Nephron (organoid): ENCODE data around the gene FGD3.

ENCODE experiments used
- H3K27ac Mint-ChIP-seq, 3 experiments: 2 replicates each; pipeline ENCODE4 v1.8.0; 2020; ENCODE audit warnings: mixed read lengths in 3 of 3, mild to moderate bottlenecking in 2 of 3, moderate library complexity in 1 of 3
- H3K27me3 Mint-ChIP-seq: 2 replicates; pipeline ENCODE4 v1.8.0; 2021; ENCODE audit warnings: low read depth, mild to moderate bottlenecking, moderate library complexity, mixed read lengths
- H3K36me3 Mint-ChIP-seq: 2 replicates; pipeline ENCODE4 v1.8.0; 2020; ENCODE audit warnings: low read depth, mixed read lengths
- H3K4me1 Mint-ChIP-seq: 2 replicates; pipeline ENCODE4 v1.8.0; 2020; ENCODE audit warnings: mixed read lengths
- H3K4me3 Mint-ChIP-seq, 3 experiments: 2 replicates each; pipeline ENCODE4 v1.8.0; 2020; ENCODE audit warnings: mild to moderate bottlenecking in 3 of 3, mixed read lengths in 3 of 3, moderate library complexity in 2 of 3
- H3K9me3 Mint-ChIP-seq: 2 replicates; pipeline ENCODE4 v1.8.0; 2020; ENCODE audit warnings: mixed read lengths
- CTCF ChIP-seq, 3 experiments: fragments of 200-600 bp; sonication (generic); IDR thresholded peaks; one replicate each; pipeline ENCODE4 v1.5.0; 2021; ENCODE audit warnings: antibody characterized with exemption in 3 of 3; ENCODE audit not compliant: unreplicated experiment in 3 of 3

The FGD3 gene

GRCh38 chr9:93065135-93065720 is 117.9 kb downstream of the FGD3 start:
- no peak overlapping the region for H3K4me3 Mint-ChIP-seq

GRCh38 chr9:93066978-93067603 is 119.8 kb downstream of the FGD3 start:
- Mint-ChIP-seq H3K36me3 (no peaks in the 10 kb centered on the region), H3K4me3 (no peak overlapping the region), H3K9me3 (no peaks in the 10 kb centered on the region), H3K27ac (no peak overlapping the region), H3K4me1 (peaks cover 15% of the 10 kb centered on the region), H3K27me3 (peaks cover 5% of the 10 kb centered on the region)
- TF ChIP-seq CTCF (IDR thresholded peaks at IDR 0.05; ENCODE audit: unreplicated experiment in 3 of 3), result no peak

More at GRCh38 chr9:93065135-93065720, 117.9 kb downstream of the FGD3 start:
- TF ChIP-seq CTCF (IDR thresholded peaks at IDR 0.05; ENCODE audit: unreplicated experiment in 3 of 3), result no peak
- H3K9me3 Mint-ChIP-seq, result no peaks in the 10 kb centered on the region
- H3K4me1 Mint-ChIP-seq, result peaks cover 25% of the 10 kb centered on the region
- peaks cover 13% of the 10 kb centered on the region for H3K27me3 Mint-ChIP-seq
- H3K36me3 Mint-ChIP-seq, result no peaks in the 10 kb centered on the region
- no peak overlapping the region for H3K27ac Mint-ChIP-seq

- no peaks in the 10 kb centered on the region for H3K27me3 Mint-ChIP-seq
- no peak for TF ChIP-seq CTCF (IDR thresholded peaks at IDR 0.05; ENCODE audit: unreplicated experiment in 3 of 3)
- H3K27ac Mint-ChIP-seq, result no peak overlapping the region
- no peaks in the 10 kb centered on the region for H3K36me3 Mint-ChIP-seq
- H3K4me1 Mint-ChIP-seq, result peaks cover 17% of the 10 kb centered on the region
- no peak overlapping the region for H3K4me3 Mint-ChIP-seq
- H3K9me3 Mint-ChIP-seq, result no peaks in the 10 kb centered on the region
Observed at GRCh38 chr9:93068956-93069355, 121.6 kb downstream of the FGD3 start.

GRCh38 chr9:93071464-93071863 is 124.1 kb downstream of the FGD3 start:
- H3K9me3 Mint-ChIP-seq, result no peaks in the 10 kb centered on the region
- no peaks in the 10 kb centered on the region for H3K36me3 Mint-ChIP-seq
- H3K4me1 Mint-ChIP-seq, result peaks cover 11% of the 10 kb centered on the region
- no peaks in the 10 kb centered on the region for H3K27me3 Mint-ChIP-seq
- no peak overlapping the region for H3K4me3 Mint-ChIP-seq
- TF ChIP-seq CTCF (IDR thresholded peaks at IDR 0.05; ENCODE audit: unreplicated experiment in 3 of 3), result no peak
- H3K27ac Mint-ChIP-seq, result no peak overlapping the region

GRCh38 chr9:93072383-93072795 is 125.1 kb downstream of the FGD3 start:
- peak overlapping the region in 2 of 3 experiments; percentile 76 to 78 for H3K27ac Mint-ChIP-seq
- H3K27me3 Mint-ChIP-seq, result no peaks in the 10 kb centered on the region
- H3K4me1 Mint-ChIP-seq, result peaks cover 15% of the 10 kb centered on the region
- no peak overlapping the region for H3K4me3 Mint-ChIP-seq
- no peak for TF ChIP-seq CTCF (IDR thresholded peaks at IDR 0.05; ENCODE audit: unreplicated experiment in 3 of 3)
- H3K36me3 Mint-ChIP-seq, result no peaks in the 10 kb centered on the region
- H3K9me3 Mint-ChIP-seq, result no peaks in the 10 kb centered on the region
